H1 (cell line): ENCODE results near the gene NID1. TPM values are rescaled to one million over a fixed set of nuclear protein-coding genes. Genes with fewer than 3 reads are reported as not detected.

Experiments
- ATF2 ChIP-seq: IDR thresholded peaks from 2 replicates; pipeline ENCODE4 v1.6.1; 2012; ENCODE audit warnings: low read length, inconsistent platforms
- KDM1A ChIP-seq: fragments of 200-600, 300-600 bp; sonication (generic); IDR thresholded peaks from 2 replicates; pipeline ENCODE4 v1.7.1; 2016; ENCODE audit warnings: mild to moderate bottlenecking, low read length, borderline replicate concordance
- MAFK ChIP-seq: IDR thresholded peaks from 2 replicates; pipeline ENCODE4 v1.6.1; 2012; ENCODE audit warnings: low read depth, mild to moderate bottlenecking, improper control_type of control experiment, low read length
- TAF1 ChIP-seq: IDR thresholded peaks from 2 replicates; pipeline ENCODE4 v1.6.1; 2011; ENCODE audit warnings: mild to moderate bottlenecking, low read depth, low read length
- polyA plus RNA-seq, 7 experiments: library from polyadenylated mRNA; depleted of rRNA in 3 of 7; stranded (reverse) in 5 of 7; unstranded in 2 of 7; fragments of >200 nt in 5 of 7; fragments of 200-250 nt in 2 of 7; gene quantifications; 1 replicate in 5 of 7; 2 replicates in 1 of 7; 4 replicates in 1 of 7; pipeline versions ENCODE4 v1.2.1 to v1.2.3, GENCODE V29; 2011 to 2013; ENCODE audit warnings: missing spikeins in 2 of 7, mixed read lengths in 2 of 7
- total RNA-seq: library from RNA; stranded (reverse); fragmentation: NEBNext Ultra II Directional; extraction: Animal tissue kit (Norgen Biotek cat#: 25700); gene quantifications from 2 replicates; pipeline ENCODE4 v1.2.1, GENCODE V29; 2021

Gene NID1
- total and polyA plus RNA-seq, 2 of the 8 experiments (the other 6 are each of a cell fraction or from before 2014, with no cell fraction given) = 20.9 to 25.4 TPM

DNA sequence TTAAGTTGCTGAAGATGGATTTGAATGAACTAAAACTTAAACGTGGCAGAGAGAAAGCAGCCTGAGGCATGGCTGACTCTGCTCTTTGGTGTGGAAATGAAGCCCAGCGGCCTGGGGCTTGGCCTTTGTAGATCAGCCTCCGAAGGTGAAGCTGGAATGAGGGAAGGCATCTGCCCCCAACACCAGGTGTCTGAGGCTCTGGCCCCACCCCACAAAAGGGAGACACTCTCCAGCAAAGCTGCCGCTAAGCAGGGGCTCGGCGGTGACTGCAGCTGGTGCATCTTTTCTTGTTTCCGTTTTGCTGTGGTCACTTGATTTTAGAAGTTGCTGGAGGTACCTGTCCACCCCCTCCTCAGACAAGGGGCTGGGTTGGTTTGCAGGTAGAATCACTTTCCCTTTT lies 38.2 kb upstream of the NID1 start (continued):
- TF ChIP-seq ATF2 (no peak), KDM1A (no peak), TAF1 (0 out of 2 replicates have a peak, but pooled peaks have one; percentile 36), MAFK (no peak)
